ENCODE measurements around the gene TMBIM1. TPM values are rescaled to one million over a fixed set of nuclear protein-coding genes. Genes with fewer than 3 reads are reported as not detected.

Gene TMBIM1
- total and polyA plus RNA-seq, 9 of the 15 experiments (the other 6 are each of a cell fraction or from before 2014, with no cell fraction given), result 14.2 to 105 (median 47.0) TPM

GRCh38 chr2:218318241-218318640, 25.9 kb upstream of the TMBIM1 start:
- ChIA-PET POLR2A (no interaction called here), CTCF (ENCODE audit: low intra/inter-chr PET ratio) (no interaction called here)
- ATAC-seq, result no peak
- in situ Hi-C loops (cut with MboI), result no loop called here
- Histone ChIP-seq H3K9me1 (ENCODE audit: control insufficient read depth, insufficient read depth, low read length) (peaks cover 4% of the 10 kb centered on the region), H3K4me2 (ENCODE audit: insufficient read depth, low read length) (no peak overlapping the region), H3K4me1 (replicated peaks in 1 of 2; ENCODE audit: control insufficient read depth in 2 of 2, insufficient read depth in 2 of 2, low read length in 2 of 2) (peaks cover 20 to 28% of the 10 kb centered on the region in 2 experiments), H3K4me3 (no peak overlapping the region), H3K9me3 (replicated peaks; ENCODE audit: control insufficient read depth, insufficient read depth, low read depth, low read length) (no peaks in the 10 kb centered on the region), H2AFZ (ENCODE audit: low read depth, low read length) (no peak overlapping the region), H3K79me2 (ENCODE audit: control insufficient read depth, insufficient read depth, low read length) (no peaks in the 10 kb centered on the region), H4K20me1 (replicated peaks; ENCODE audit: control insufficient read depth, insufficient read depth, low read length) (no peaks in the 10 kb centered on the region), H3K9ac (ENCODE audit: insufficient read depth in 1 of 2, low read depth in 2 of 2, low read length in 2 of 2) (no peak overlapping the region), H3K27ac (ENCODE audit: extremely low read depth, low read depth, low read length) (no peak overlapping the region), H3K27me3 (ENCODE audit: control insufficient read depth in 2 of 2, insufficient read depth in 2 of 2, low read length in 2 of 2) (no peaks in the 10 kb centered on the region), H3K36me3 (ENCODE audit: control insufficient read depth, insufficient read depth, low read length) (no peaks in the 10 kb centered on the region)
- no peak for DNase-seq (ENCODE audit: extremely low read depth in 1 of 4, low spot score in 3 of 4)
- 80% methylated on average over 2 of the region's 7 CpGs for WGBS (ENCODE audit: insufficient coverage, low coverage, missing lambda C conversion rate)
- no TSS peak for BruUV-seq (replicated peaks)
- TF ChIP-seq SAFB2 (IDR thresholded peaks at IDR 0.05; ENCODE audit: borderline replicate concordance, low read depth, low read length, severe bottlenecking), result no peak
- no peak for TF ChIP-seq THRA (IDR thresholded peaks at IDR 0.05)
- no peak for TF ChIP-seq TFAP4 (CRISPR knock-in tag; IDR thresholded peaks at IDR 0.05; ENCODE audit: borderline replicate concordance)
- TF ChIP-seq MCM5 (IDR thresholded peaks at IDR 0.05; ENCODE audit: low read depth), result no peak
- TF ChIP-seq SRSF7 (optimal IDR thresholded peaks at IDR 0.05; ENCODE audit: low read depth, low read length), result no peak
- no peak for TF ChIP-seq FOXJ2 (tag; IDR thresholded peaks at IDR 0.05)
- intact Hi-C loops (cut with micrococcal nuclease), result no loop called here
- FAIRE-seq, result no peak
